CD14-positive monocyte (primary cell): ENCODE measurements around the gene KCNC1. TPM values are rescaled to one million over a fixed set of nuclear protein-coding genes. Genes with fewer than 3 reads are reported as not detected.

ENCODE experiments used
- DNase-seq, 3 donors: peaks; one replicate each; pipeline ENCODE4 v3.0.0-alpha.2; 2011 to 2022
- H2AFZ ChIP-seq: 2 replicates; pipeline ENCODE4 v1.6.0; 2012; ENCODE audit warnings: mild to moderate bottlenecking, low read depth, low read length, inconsistent platforms; ENCODE audit not compliant: insufficient read depth, poor library complexity, severe bottlenecking
- H3K27ac ChIP-seq, 2 donors: 1 replicate in 1 of 2; 2 replicates in 1 of 2; pipeline ENCODE4 v1.5.1; 2012 to 2013; ENCODE audit warnings: low read length in 2 of 2, control low read depth in 1 of 2, inconsistent platforms in 1 of 2, low read depth in 1 of 2, mild to moderate bottlenecking in 1 of 2
- H3K27me3 ChIP-seq, 2 donors: one replicate each; pipeline versions ENCODE4 v1.6.0 to v1.6.1; 2011 to 2013; ENCODE audit warnings: low read length in 2 of 2; ENCODE audit not compliant: control insufficient read depth in 2 of 2, insufficient read depth in 2 of 2
- H3K36me3 ChIP-seq, 2 donors: replicated peaks in 1 of 2; 1 replicate in 1 of 2; 2 replicates in 1 of 2; pipeline versions ENCODE4 v1.5.1 to v1.6.1; 2012 to 2013; ENCODE audit warnings: low read length in 2 of 2, control low read depth in 1 of 2, inconsistent platforms in 1 of 2, mild to moderate bottlenecking in 1 of 2; ENCODE audit not compliant: insufficient read depth in 2 of 2, control insufficient read depth in 1 of 2
- H3K4me1 ChIP-seq, 2 donors: 1 replicate in 1 of 2; 2 replicates in 1 of 2; pipeline versions ENCODE4 v1.5.1 to v1.6.1; 2012 to 2013; ENCODE audit warnings: low read length in 2 of 2, control low read depth in 1 of 2, inconsistent platforms in 1 of 2, mild to moderate bottlenecking in 1 of 2, moderate library complexity in 1 of 2; ENCODE audit not compliant: insufficient read depth in 2 of 2, control insufficient read depth in 1 of 2
- H3K4me2 ChIP-seq: replicated peaks from 2 replicates; pipeline ENCODE3; 2012; ENCODE audit warnings: low read length, moderate library complexity, mild to moderate bottlenecking; ENCODE audit not compliant: poor library complexity, severe bottlenecking; ENCODE audit errors: extremely low read depth
- H3K4me3 ChIP-seq, 3 experiments: fragments of 200-600 bp in 1 of 3; sonication (generic) in 1 of 3; replicated peaks in 1 of 3; 1 replicate in 2 of 3; 2 replicates in 1 of 3; pipeline ENCODE4 v1.5.1; 2011 to 2013; ENCODE audit warnings: low read length in 3 of 3, mild to moderate bottlenecking in 3 of 3, control low read depth in 2 of 3, low read depth in 2 of 3, inconsistent platforms in 1 of 3, moderate library complexity in 1 of 3
- H3K79me2 ChIP-seq: 2 replicates; pipeline ENCODE4 v1.6.0; 2012; ENCODE audit warnings: mild to moderate bottlenecking, control low read depth, inconsistent platforms, low read length, moderate library complexity; ENCODE audit not compliant: insufficient read depth
- H3K9ac ChIP-seq: 2 replicates; pipeline ENCODE4 v1.6.0; 2017; ENCODE audit warnings: low read length, mild to moderate bottlenecking; ENCODE audit not compliant: insufficient read depth, poor library complexity, severe bottlenecking
- H3K9me3 ChIP-seq, 2 donors: replicated peaks in 1 of 2; 1 replicate in 1 of 2; 2 replicates in 1 of 2; pipeline versions ENCODE4 v1.5.1 to v1.6.1; 2012 to 2013; ENCODE audit warnings: low read length in 2 of 2, control low read depth in 1 of 2; ENCODE audit not compliant: control insufficient read depth in 1 of 2, insufficient read depth in 1 of 2
- H4K20me1 ChIP-seq: 2 replicates; pipeline ENCODE4 v1.6.0; 2012; ENCODE audit warnings: mild to moderate bottlenecking, low read length, control low read depth, moderate library complexity; ENCODE audit not compliant: insufficient read depth
- H3K27ac Mint-ChIP-seq, 7 donors: one replicate each; pipeline ENCODE4 v1.8.0; 2020; ENCODE audit warnings: mild to moderate bottlenecking in 7 of 7, mixed read lengths in 7 of 7, moderate library complexity in 6 of 7, inconsistent platforms in 2 of 7
- H3K27me3 Mint-ChIP-seq, 3 donors: one replicate each; pipeline ENCODE4 v1.8.0; 2021 to 2022; ENCODE audit warnings: low read depth in 3 of 3, mild to moderate bottlenecking in 3 of 3, mixed read lengths in 3 of 3, moderate library complexity in 3 of 3, inconsistent platforms in 1 of 3
- H3K36me3 Mint-ChIP-seq, 2 donors: one replicate each; pipeline ENCODE4 v1.8.0; 2020; ENCODE audit warnings: mixed read lengths in 2 of 2, inconsistent platforms in 1 of 2, mild to moderate bottlenecking in 1 of 2
- H3K4me1 Mint-ChIP-seq: one replicate; pipeline ENCODE4 v1.8.0; 2020; ENCODE audit warnings: mild to moderate bottlenecking, mixed read lengths
- H3K4me3 Mint-ChIP-seq, 2 donors: one replicate each; pipeline ENCODE4 v1.8.0; 2020; ENCODE audit warnings: mild to moderate bottlenecking in 2 of 2, mixed read lengths in 2 of 2, moderate library complexity in 1 of 2
- H3K9me3 Mint-ChIP-seq, 7 donors: one replicate each; pipeline ENCODE4 v1.8.0; 2020 to 2022; ENCODE audit warnings: mixed read lengths in 7 of 7, mild to moderate bottlenecking in 6 of 7, moderate library complexity in 6 of 7, inconsistent platforms in 2 of 7
- CTCF ChIP-seq: fragments of 200-600 bp; IDR thresholded peaks from one replicate; pipeline ENCODE4 v1.8.0; 2022; ENCODE audit warnings: antibody characterized with exemption, mild to moderate bottlenecking
- WGBS: methylation state at CpG from one replicate; pipeline ENCODE4 v1.1.5; 2013; ENCODE audit warnings: missing lambda C conversion rate; ENCODE audit not compliant: insufficient coverage; 5-methylcytosine and 5-hydroxymethylcytosine counted together
- intact Hi-C, 2 donors: fragments of 100-400 bp; cut with micrococcal nuclease; formaldehyde crosslinking; loops; one replicate each; pipeline versions ENCODE4 v1.15.0 to v1.15.1; 2023
- polyA plus RNA-seq, 3 donors: library from polyadenylated mRNA; depleted of rRNA in 1 of 3; unstranded in 2 of 3; stranded (reverse) in 1 of 3; fragments of 300-500 nt in 2 of 3; fragments of >200 nt in 1 of 3; fragmentation: Illumina TruSeq in 2 of 3; gene quantifications; 1 replicate in 2 of 3; 2 replicates in 1 of 3; pipeline ENCODE4 v1.2.3, GENCODE V29; 2012 to 2021

KCNC1 gene
- polyA plus RNA-seq, 3 donors = not detected

- 100% methylated on average over 2 of the region's 4 CpGs for WGBS
- Histone ChIP-seq H3K9ac (no peak overlapping the region), H3K27me3 (no peaks in the 10 kb centered on the region), H2AFZ (no peak overlapping the region), H3K36me3 (no peaks in the 10 kb centered on the region), H3K4me1 (no peaks in the 10 kb centered on the region), H3K27ac (no peak overlapping the region), H4K20me1 (no peaks in the 10 kb centered on the region), H3K4me2 (no peak overlapping the region), H3K79me2 (no peaks in the 10 kb centered on the region), H3K4me3 (no peak overlapping the region), H3K9me3 (no peaks in the 10 kb centered on the region)
- no peaks in the 10 kb centered on the region for H3K9me3 Mint-ChIP-seq
- peaks cover 0 to 2% (median 2%) of the 10 kb centered on the region in 3 donors for H3K27me3 Mint-ChIP-seq
- H3K4me3 Mint-ChIP-seq = no peak overlapping the region
- no peak for TF ChIP-seq CTCF
- no peaks in the 10 kb centered on the region for H3K4me1 Mint-ChIP-seq
- DNase-seq = no peak
- intact Hi-C loops = no loop called here
- H3K36me3 Mint-ChIP-seq = peaks cover 0 to 1% of the 10 kb centered on the region in 2 donors
- H3K27ac Mint-ChIP-seq = no peak overlapping the region
Measured at GRCh38 chr11:17816232-17816931, 81.8 kb downstream of the KCNC1 start.

- no peaks in the 10 kb centered on the region for H3K9me3 ChIP-seq
- intact Hi-C loops = no loop called here
- no peak for TF ChIP-seq CTCF
- no peak overlapping the region for H3K27ac ChIP-seq
- H3K4me3 ChIP-seq = no peak overlapping the region
- Mint-ChIP-seq H3K9me3 (no peaks in the 10 kb centered on the region), H3K27ac (peak overlapping the region in 1 of 7 donors; percentile 53), H3K4me3 (no peak overlapping the region), H3K4me1 (peaks cover 6% of the 10 kb centered on the region), H3K36me3 (peaks cover 0 to 1% of the 10 kb centered on the region in 2 donors), H3K27me3 (peaks cover 0 to 2% (median 0%) of the 10 kb centered on the region in 3 donors)
- no peaks in the 10 kb centered on the region for H3K79me2 ChIP-seq
- no peak for DNase-seq
- H3K9ac ChIP-seq = no peak overlapping the region
- no peak overlapping the region for H2AFZ ChIP-seq
- no peaks in the 10 kb centered on the region for H3K36me3 ChIP-seq
- H4K20me1 ChIP-seq = no peaks in the 10 kb centered on the region
- H3K4me2 ChIP-seq = no peak overlapping the region
- WGBS = 70% methylated on average over 1 of the region's 4 CpGs
- H3K4me1 ChIP-seq = no peaks in the 10 kb centered on the region
- H3K27me3 ChIP-seq = no peaks in the 10 kb centered on the region
Measured at GRCh38 chr11:17821648-17822400, 87.2 kb downstream of the KCNC1 start.
